SKM-1 (cell line): ENCODE results near the gene ABCD1.
A peak's percentile ranks its signal among the peaks of the same experiment; 100 is the strongest.
"Not testable (repeated sequence)": the region's sequence is repeated elsewhere in the genome, so short reads cannot be mapped to it uniquely, and the experiment has no call there.

Experiments
- DNase-seq: peaks from one replicate; lab custom pipeline; 2025; ENCODE audit not compliant: unreplicated experiment; lab: John Stamatoyannopoulos, UW

ABCD1 gene

DNA sequence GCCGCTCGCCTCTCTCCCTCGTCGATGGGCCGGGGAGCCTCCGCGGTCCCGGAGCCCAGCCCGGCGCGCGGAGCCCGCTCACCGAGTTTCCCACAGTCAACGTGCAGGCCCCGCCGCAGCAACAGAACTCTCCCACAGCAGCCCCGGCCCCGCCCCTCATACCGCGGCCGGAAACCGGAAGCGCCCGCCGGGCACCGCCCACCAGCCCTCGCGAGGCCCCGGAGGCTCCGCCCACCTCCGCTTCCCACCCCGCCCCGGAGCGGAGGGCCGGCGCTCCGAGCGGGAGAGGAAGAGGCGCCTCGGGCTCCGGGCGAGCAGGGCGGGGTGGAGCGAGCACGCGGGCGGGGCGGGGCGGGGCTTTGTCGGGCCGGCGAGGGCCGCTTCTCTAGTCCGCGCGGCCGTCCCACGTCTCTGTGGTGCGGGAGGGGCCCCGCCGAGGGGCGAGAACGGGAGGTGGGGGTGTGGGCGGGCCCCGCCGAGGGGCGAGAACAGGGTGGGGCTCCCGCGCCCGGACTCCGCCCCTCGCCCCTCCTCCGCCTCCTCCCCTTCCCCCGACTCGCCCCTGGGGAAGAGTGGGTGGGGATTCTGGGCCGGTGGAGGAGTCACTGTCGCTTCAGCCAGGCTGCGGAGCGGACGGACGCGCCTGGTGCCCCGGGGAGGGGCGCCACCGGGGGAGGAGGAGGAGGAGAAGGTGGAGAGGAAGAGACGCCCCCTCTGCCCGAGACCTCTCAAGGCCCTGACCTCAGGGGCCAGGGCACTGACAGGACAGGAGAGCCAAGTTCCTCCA is at the start of gene ABCD1, which contains the start of gene BCAP31:
TSS of gene ABCD1 (plus strand) at position 605 of the 787 bp plus-strand sequence. CDS start 411 bp downstream, outside the sequence.
TSS of gene BCAP31 (minus strand) at position 136 of the 787 bp plus-strand sequence. CDS start 1,143 bp downstream, outside the sequence.
- DNase-seq = peak; percentile 62

DNA sequence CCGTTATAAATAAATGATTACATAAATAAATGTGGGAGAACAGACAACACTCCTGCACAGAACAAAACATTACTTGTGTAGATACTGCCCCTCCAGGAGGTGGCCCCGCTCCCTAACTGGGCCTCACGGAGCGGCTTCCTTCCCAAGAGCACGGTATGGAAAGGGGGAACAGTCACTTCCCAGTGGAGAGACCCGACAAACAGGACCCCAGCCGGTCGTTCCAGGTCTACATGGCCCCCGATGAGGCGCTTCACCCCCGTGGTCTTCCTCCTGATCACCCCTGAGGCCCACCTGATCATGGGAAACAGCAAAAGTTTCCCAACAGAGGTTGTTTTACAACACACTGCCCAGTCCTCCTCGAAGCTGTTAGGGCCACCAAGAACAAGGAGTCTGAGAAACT is 43.5 kb upstream of the ABCD1 start:
- DNase-seq = no peak

DNA sequence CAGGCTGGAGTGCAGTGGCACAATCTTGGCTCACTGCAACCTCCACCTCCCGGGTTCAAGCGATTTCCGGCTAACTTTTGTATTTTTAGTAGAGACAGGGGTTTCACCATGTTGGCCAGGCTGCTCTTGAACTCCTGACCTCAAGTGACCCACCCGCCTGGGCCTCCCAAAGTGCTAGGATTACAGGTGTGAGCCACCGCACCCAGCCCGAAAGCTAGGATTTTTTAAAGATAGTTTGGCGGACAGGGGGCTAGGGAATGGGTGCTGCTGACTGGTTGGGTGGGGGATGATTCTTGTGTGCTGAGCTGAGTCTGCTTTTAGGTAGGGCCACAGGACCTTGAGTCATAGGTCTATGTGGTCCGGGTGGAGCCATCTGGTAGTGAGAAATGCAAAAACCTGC is 41.2 kb upstream of the ABCD1 start:
- not testable (repeated sequence) for DNase-seq

DNA sequence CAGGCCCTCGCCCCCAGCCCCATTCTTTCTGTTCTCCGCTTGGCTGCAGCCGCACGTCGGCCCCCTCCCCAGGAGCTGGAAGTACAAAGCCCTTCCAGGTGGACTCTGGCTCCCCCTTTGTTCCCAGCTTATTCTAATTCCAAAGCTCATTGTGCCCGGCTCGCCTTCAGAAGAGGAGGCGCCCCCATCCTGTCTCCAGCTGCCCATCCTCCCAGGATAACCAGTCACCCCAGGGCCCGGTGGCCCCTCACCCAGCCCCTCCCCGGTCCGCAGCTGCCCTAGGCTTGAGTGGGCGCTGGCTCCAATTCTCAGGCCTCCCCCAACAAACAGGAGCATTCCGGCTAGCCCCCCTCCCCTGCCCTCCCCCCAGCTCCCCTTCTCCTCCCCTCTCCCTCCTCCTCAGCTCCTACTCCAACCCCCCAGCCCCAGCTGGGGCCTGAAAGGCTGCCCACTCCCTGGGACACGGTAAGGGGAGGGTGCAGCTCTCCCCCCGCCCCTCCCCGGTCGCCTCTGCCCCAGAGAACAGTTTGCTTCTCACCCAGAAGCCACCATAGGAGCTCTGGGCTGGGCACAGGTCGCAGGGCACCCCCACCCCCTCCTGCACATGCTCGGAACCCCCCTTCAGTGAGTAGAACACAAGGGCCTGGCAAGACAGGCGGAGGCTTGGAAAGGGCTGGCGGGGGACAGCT is 40.0 kb upstream of the ABCD1 start:
- no peak for DNase-seq

DNA sequence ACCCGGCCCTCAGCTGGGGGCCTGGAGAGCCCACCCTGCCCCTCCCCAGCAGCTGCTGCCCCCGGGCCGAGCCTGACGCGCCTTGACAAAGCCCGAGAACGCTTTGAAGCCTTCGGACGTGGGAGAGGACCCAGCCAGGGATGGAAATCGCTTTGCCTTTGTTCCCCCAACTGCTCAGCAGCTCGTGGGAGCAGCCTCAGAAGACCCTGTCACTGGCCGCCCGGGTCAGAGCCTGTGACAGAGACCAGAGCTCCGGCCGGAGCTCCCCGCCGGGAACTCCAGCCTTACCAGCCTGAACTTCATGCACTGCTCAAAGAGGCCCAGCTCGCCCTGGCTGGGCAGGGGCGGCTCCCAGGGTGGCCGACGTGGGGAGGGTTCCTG is 39.5 kb upstream of the ABCD1 start:
- DNase-seq = no peak

DNA sequence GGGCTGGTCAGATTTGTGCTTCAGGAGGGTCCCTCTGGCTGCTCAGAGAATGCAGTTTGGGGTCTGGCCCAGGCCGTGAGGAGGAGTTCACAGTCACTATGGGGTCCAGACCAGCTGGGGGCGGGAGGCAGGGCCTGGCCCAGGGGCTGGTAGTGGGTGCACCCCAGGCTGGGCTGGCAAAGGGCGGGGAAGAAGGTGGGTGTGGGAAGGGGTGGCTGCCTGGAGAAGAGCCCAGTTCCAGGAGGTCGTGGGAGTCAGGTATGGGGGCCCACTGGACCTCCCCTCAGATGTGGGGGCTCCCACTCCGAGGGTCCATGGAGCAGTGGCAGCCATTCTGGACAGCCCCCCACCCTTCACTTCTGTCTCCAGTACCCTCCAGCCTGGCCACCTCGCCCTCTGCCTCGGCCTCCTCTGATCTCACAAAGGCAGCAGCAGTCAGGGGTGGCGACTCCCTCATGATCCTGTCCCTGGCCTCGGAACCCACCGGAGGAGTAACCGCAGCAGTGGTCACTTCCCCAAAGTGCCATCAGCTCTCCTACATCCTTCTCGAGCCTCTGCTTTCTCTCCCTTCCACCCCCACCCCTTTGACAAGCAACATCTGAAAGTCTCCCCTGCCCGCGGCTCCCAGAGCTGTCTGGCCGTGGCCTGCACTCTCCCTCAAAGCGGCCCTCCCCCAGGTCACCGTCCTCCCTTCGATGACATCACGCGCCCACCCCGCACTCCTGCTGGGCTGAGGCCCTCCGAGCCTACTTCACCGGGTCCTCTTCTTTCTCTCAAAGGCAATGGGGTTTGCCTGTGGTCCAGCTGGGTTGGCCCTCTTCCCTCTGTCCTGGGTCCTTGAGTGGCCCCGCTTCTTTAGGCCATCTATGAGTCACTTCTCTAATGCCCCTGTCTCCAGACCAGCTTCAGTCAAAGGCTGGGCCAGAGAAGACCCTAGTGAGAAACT is 38.6 kb upstream of the ABCD1 start:
- DNase-seq = no peak

DNA sequence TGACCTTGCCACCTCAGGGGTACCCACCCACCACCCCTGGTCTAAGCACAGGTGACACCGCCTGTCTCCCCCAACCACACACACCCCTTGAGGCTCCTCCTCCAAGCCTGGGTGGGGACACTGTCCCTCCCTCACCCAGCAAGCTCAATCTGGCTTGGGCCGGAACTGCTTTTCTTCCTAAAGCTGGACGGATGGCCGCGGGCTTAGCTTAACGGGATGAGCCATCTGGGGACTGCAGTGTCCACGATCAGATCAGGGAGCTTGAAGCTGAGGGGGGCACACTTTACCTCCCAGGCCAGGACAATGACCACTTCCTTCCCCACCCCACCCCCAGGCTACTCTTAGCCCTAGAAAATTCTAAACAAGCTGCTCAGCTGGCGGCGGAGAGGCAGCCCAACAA is 37.9 kb upstream of the ABCD1 start:
- DNase-seq = no peak

DNA sequence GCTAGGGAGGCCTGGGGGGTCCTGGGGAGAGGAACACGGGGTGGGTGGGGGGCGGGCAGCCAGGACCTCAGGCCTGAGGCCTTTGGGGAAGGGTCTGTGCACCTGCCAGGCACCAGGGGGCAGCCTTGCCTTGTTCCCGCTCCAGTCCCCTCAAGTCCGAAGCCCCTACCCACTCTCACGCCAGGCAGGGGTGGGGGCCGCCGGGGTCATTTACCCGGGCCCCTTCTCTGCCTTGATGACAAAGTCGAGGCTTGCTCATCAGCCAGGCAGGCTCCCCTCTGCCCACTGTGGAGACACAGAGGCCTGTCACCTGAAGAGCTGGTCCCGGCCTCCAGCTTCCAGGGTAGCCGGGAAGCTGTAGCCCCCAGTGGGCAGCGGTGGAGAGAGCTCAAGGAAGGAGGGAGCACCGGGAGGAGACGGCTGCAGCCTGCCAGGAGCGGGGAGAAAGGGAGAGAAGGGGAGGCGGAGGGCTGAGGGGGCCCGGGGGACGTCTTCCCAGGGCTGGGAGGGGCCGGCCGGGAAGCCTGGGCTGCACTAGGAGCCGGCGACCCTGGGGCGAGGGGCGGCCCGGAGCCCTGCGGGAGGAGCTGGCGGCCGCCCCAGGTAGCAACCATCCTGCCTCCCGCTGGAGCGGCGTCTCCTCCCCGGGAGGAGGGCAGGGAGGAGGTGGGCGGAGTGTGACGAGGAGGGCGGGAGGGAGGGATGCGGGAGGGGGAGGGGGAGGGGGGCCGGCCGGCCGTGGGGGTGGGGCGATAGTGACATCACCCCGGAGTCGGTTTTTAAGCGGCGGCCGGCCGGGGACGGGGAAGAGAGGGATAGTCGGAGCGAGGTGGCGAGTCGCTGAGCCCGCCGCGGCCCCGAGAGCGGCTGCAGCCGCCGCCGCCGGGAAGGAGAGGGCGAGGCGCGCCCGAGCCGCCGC is 37.3 kb upstream of the ABCD1 start, which contains the start of gene SLC6A8:
TSS of gene SLC6A8 (plus strand) at position 806 of the 919 bp plus-strand sequence. CDS start 649 bp downstream, outside the sequence.
- DNase-seq = peak; percentile 25

DNA sequence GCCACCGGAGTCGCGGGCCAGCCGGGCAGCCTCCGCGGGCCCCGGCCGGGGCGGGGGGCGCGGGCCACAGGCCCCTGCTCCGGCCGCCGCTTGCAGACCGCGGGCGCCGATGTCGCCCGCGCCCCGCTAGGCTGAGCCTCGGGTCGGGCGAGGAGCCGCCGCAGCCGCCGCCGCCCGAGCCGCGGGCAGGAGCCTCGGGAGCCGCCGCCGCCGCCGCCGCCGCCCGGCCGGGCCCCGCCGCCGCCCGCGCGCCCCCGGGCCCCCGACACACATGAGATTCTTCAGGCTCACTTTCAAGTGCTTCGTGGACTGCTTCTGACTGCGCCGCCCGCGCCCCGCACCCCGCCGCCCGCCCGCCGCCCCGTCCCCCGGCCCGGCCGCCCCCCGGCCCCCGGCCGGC is 36.6 kb upstream of the ABCD1 start:
- no peak for DNase-seq

DNA sequence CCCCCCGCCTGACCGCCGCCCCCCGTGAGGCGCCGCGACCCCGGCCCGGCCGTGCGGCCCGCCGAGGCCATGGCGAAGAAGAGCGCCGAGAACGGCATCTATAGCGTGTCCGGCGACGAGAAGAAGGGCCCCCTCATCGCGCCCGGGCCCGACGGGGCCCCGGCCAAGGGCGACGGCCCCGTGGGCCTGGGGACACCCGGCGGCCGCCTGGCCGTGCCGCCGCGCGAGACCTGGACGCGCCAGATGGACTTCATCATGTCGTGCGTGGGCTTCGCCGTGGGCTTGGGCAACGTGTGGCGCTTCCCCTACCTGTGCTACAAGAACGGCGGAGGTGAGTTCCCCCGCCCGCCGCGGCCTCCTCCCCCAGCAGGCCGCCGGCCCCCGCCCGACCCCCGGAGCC is 36.1 kb upstream of the ABCD1 start:
- DNase-seq = no peak

DNA sequence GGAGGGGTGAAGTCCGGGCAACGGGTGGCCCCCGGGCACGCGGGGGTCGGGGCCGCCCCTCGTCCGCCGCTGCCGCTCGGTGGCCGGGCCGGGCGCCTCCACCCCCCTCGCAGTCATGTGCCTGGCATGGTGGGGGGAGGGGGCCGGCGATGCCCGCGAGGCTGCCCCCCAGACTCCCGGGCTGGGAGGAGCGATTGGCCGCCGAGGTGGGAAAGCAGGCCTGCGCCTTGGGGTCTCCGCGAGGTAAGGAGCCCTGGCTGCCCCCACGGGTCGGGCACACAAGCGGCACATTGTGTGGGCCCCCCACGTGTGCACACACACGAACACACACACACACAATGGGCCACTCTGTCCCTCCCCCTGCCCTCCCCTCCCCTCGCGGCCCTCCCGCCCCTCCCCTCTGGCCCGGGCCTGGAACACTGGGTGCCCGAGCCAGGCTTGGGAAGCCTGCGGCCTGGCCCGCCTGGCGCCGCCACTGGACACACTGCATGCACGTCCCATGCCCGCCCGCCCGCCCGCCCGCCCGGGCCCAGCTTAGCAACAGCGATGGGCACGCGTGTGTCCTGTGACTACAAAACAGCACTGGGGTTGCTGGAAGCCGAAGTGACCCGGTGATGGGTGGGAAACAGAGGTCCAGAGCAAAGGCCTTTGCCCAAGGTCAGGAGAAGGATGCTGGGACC is 35.6 kb upstream of the ABCD1 start:
- no peak for DNase-seq

DNA sequence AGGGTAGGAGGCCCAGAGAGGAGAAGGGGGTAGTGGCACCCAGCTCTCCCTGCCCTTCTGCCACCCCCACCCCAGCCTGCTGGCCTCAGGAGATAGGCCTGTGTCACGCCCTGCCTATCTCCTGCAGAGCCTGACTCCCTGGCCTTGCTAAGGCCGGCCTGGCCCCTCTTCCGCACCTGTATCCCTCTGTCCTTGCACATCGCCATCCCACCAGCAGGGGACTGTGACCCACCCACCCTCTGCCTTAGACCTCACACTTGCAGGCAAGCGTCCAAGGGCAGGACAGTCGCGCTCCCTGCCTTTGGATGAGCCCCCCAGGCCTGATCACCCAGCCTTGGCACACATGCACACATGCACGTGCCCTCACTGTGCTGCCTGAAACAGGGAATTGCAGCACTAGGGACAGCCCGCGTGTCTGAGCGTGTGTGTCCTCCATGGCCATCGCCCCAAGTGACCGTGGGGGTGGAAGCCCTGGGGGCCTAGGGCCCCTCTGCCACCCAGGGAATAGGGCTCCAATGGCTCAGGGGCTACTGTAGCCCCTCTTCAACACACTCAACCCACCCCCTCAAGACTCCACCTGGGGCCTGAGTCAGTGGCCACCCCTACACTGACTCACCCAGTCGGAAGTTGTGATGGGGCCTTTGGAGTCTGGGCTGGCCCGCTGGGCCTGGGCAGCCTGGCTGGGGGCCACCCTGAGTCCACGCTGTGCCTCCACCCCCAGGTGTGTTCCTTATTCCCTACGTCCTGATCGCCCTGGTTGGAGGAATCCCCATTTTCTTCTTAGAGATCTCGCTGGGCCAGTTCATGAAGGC is 34.8 kb upstream of the ABCD1 start:
- no peak for DNase-seq

DNA sequence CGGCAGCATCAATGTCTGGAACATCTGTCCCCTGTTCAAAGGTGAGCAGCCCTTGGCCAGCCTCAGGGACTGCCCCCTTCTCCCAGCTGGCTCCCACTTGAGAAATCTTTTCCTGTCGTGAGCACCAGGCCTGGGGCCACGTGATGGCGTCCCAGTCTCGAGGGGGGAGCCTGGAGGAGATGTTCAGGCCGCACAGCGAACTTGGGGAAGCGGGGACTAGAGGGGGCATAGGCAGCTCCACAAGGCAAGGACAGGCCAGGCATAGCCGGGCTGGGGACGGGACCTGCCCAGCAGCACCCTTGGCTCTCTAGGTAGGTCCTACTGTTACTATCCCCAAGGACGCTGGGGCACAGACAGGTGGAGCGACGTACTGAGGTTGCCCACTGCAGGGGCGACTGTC is 34.2 kb upstream of the ABCD1 start:
- DNase-seq = no peak

DNA sequence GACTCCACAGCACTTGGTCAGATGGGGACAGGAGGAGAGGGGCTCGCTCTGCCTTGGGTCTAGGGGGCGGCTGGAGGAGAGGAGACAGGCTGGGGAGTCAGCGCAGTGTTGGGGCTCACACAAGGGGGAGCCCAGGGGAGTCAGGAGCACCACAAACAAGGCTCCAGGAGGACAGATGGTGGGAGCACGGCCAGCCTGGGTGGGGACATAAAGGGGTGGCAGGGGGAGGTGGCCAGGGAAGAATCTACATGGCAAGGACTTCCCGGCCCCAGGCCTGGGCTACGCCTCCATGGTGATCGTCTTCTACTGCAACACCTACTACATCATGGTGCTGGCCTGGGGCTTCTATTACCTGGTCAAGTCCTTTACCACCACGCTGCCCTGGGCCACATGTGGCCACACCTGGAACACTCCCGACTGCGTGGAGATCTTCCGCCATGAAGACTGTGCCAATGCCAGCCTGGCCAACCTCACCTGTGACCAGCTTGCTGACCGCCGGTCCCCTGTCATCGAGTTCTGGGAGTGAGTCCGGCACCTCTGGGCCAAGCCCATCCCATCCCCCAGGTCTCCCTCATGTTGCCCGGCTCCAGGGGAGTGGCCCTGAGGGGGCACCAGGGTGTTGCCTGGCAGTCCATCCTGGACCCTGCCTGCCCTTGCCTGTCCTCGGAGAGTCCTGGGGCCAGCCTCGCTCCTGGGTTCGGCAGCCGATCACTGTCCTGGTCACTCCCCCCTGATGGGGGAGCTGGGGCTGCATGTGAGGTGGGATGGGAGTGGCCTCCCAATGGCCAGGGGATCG is 33.4 kb upstream of the ABCD1 start:
- DNase-seq = not testable (repeated sequence)

DNA sequence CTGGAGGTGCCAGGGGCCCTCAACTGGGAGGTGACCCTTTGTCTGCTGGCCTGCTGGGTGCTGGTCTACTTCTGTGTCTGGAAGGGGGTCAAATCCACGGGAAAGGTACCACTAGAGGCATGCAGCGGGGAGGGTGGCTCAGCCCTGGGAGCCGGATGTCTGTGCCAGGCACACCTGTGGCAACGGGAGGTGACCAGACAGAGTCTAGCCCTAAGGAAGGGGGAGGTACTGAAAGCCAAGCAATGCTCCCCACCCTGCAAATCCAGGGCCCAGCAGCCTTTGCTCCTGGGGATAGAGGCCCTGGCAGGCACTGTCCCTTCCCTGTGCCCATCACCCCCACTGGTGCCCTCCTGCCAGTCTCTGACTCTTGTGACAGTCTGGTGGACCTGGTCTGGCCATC is 32.7 kb upstream of the ABCD1 start:
- DNase-seq = no peak

DNA sequence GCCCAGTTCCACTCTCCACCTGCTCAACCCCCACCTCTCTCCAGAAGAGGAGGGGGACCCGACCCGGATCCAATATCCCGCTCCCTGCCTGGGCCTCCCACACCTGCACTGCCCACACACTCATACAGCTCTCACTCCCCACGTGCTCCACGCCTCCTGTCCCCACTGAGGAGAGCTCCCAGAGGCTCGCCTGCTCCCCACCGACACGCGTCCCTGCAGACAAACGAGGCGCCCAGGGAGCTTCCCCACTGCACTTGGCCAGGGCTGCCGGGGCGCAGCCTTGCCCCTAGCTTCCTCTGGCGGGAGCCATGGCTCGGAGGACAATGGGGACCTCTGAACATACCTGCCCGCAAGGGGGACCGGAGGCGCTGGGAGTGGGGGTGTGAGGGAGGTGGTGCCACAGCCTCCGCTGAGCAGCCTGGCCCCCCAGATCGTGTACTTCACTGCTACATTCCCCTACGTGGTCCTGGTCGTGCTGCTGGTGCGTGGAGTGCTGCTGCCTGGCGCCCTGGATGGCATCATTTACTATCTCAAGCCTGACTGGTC is 32.0 kb upstream of the ABCD1 start:
- DNase-seq = no peak

DNA sequence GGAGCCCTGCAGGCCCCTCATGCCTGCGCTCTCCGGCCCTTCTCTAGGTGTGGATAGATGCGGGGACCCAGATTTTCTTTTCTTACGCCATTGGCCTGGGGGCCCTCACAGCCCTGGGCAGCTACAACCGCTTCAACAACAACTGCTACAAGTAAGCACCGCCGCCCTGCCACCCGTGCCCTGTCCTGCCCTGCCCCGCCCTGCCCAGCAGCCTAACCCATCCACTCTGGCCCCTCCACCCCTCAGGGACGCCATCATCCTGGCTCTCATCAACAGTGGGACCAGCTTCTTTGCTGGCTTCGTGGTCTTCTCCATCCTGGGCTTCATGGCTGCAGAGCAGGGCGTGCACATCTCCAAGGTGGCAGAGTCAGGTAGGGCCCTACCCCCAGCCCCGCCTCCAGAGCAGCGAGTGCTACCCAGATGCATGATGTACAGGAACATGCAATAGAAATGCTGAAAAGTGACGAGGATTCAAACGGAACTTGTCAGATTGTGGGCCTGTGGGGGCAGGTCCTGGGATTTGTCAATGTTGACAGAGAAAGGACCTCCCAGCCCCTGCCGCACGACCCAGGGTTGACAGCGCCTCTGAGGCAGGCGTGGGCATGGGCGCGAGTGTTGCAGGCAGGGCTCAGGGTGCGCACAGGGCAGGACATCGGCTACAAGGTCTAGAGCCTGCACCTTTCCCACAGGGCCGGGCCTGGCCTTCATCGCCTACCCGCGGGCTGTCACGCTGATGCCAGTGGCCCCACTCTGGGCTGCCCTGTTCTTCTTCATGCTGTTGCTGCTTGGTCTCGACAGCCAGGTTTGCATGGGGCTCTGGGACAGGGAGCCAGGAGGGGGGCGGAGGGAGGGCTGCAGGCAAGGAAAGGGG is 31.2 kb upstream of the ABCD1 start:
- DNase-seq = no peak
